Measurements from ENCODE around the gene PRKCG.

PRKCG gene

DNA sequence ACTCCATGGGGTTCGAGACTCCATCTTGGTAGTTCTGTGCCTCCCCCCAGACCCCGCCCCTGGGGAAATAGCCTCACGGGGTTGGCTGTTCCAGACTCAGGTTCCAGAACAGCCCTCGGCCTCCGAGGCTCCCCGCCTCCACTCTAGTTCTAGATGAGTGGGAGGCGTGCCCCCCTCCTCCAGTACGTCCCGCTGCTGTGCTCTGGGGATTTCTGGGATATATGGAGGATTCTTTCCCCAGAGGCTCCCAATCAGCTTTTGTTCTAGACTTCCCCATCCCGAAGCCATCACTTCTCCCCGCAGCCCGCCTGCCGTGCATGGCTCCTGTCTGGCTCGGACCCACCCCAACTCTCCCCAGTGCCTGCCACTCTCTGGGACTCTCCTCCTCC lies 25.2 kb downstream of the PRKCG start:
- H3K27me3 ChIP-seq = peaks cover 87% of the 10 kb centered on the region
- H3K36me3 ChIP-seq = no peaks in the 10 kb centered on the region
- no peak overlapping the region for H3K27ac ChIP-seq
- H3K4me2 ChIP-seq = no peak overlapping the region; the same call in 1 of the 2 replicates
- no peak for TF ChIP-seq Cebpa-rat (IDR thresholded peaks at IDR 0.05)
- H3K4me1 ChIP-seq = peaks cover 10% of the 10 kb centered on the region; the same call in 1 of the 2 replicates
- H3K9ac ChIP-seq = no peak overlapping the region
- no peak overlapping the region for H3K4me3 ChIP-seq
- peaks cover 50% of the 10 kb centered on the region for H4K20me1 ChIP-seq
- no peaks in the 10 kb centered on the region for H3K9me3 ChIP-seq

GRCh38 chr19:53907690-53908089 lies 25.7 kb downstream of the PRKCG start:
- Histone ChIP-seq H4K20me1 (peaks cover 45% of the 10 kb centered on the region), H3K9ac (no peak overlapping the region), H3K27me3 (peaks cover 92% of the 10 kb centered on the region), H3K36me3 (no peaks in the 10 kb centered on the region), H3K9me3 (no peaks in the 10 kb centered on the region), H3K4me3 (no peak overlapping the region), H3K4me1 (peaks cover 10% of the 10 kb centered on the region; the same call in 1 of the 2 replicates), H3K27ac (no peak overlapping the region), H3K4me2 (0 out of 2 replicates have a peak overlapping the region, but pooled peaks have one; percentile 12)
- no peak for TF ChIP-seq Cebpa-rat (IDR thresholded peaks at IDR 0.05)

DNA sequence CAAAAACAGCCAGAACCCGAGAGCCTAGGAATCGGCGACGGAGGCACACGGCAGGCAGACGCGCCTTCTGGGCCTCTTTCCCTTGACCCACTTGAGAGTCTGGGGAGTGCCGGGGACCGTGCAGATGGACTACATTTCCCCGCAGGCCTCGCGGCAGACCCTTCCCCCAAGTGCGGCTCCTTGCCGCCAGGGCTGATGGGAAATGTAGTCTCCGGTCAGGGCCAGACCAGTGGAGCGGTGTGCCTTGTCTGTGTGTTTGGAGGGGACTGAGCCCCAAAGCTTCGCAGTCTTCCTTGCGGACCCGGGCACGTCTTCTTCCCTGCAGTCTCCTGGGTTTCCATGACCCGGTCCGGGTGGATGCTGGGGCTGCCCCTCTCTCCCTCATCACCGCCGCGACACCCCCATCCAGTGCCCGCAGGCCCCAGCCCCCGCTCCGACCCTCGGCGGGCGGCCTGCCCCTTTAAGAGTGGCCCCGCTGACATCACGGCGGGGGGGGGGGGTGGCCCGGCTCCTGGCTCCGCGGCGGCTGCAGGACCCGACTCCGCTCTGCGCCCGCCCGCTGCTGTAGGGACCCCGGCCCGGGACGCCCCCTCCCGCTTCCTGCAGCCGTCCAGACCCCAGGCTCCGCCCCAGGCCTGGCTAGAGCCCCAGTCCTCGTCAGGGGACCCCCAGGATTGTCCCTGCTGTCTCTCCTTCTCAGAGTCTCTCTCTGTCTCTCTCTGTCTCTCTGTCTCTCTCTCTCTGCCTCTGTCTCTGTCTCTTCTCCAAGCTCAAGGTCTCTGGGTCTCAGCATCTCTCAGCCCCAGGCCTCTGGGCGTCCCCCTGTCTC lies 26.3 kb downstream of the PRKCG start:
- H3K27me3 ChIP-seq = peaks cover 95% of the 10 kb centered on the region
- H3K4me3 ChIP-seq = no peak overlapping the region

DNA sequence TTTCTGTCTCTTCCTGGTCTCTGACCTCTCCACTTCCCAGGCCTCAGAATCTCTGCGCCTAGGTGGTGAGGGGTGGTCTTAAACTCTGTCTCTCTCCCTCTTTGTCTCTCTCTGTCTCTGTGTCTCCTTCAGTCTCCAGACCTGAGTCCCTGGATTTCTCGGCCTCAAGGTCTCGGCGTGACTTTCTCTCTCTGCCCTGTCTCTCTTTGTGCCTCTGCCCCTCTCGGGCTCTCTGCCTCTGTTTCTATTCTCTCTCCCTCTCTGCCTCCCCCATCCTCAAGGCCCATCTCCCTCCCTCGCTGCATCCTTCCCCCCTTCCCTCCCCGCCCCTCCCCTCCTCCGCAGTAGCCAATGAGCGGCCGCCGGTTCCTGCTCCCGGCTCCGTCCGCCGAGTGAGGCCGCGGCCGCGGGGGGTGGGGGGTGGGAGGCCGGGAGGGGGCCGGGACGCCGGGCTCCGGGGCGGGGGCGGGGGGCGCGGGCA lies 27.0 kb downstream of the PRKCG start, which contains the start of gene CACNG7:
Gene CACNG7 (plus strand): TSS at position 344 of the 481 bp plus-strand sequence. CDS start 3,554 bp downstream, outside the sequence.
- Histone ChIP-seq H3K4me2 (0 out of 2 replicates have a peak within 1 kb of the TSS, but pooled peaks have one; percentile 12), H3K36me3 (no peaks in the 10 kb centered on the region), H3K27ac (no peak within 1 kb of the TSS), H3K9ac (no peak within 1 kb of the TSS), H3K9me3 (no peaks in the 10 kb centered on the region), H3K4me3 (no peak within 1 kb of the TSS), H3K27me3 (peaks cover 95% of the 10 kb centered on the region), H4K20me1 (peaks cover 35% of the 10 kb centered on the region), H3K4me1 (peaks cover 10% of the 10 kb centered on the region; the same call in 1 of the 2 replicates)
- no peak for TF ChIP-seq Cebpa-rat (IDR thresholded peaks at IDR 0.05)

More for the DNA sequence above, 26.3 kb downstream of the PRKCG start:
- Histone ChIP-seq H3K36me3 (no peaks in the 10 kb centered on the region), H3K9ac (no peak overlapping the region), H3K9me3 (no peaks in the 10 kb centered on the region), H3K4me1 (peaks cover 10% of the 10 kb centered on the region; the same call in 1 of the 2 replicates), H4K20me1 (peaks cover 38% of the 10 kb centered on the region), H3K4me2 (0 out of 2 replicates have a peak overlapping the region, but pooled peaks have one; percentile 12), H3K27ac (no peak overlapping the region)
- TF ChIP-seq Cebpa-rat (IDR thresholded peaks at IDR 0.05) = no peak

DNA sequence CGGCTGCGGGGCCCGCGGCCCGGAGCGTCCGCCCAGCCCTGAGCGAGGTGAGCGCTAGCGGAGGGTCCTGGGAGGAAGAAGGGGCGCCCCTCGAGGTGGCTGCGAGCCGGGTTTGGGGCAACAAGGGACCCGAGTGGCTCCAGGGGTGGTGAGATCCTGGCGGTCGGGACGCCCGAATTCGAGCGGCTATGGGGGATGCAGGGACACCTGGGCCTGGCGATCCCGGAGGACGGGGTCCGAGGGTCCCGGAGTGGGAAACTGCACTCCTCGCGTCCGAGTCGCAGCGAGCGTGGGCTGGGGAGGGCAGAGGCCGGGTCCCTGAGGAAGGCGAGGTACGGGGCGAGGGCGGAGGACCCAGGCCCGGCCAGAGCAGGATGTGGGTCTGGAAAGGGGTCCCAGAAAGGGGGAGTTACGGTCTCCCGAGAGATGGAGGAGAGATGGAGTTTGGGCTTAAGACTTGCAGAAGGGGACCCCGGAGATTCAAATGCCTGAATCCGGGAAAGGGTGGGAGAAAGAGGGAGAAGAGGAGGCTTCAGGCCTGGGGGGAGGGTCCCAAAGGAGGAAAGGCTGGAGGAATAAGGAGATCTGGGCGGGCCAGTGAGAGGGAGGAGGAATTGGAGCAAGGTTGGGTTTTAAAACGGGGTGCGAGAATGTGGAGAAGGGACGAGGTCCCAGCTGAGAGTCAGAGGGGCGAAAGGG lies 27.6 kb downstream of the PRKCG start:
- H3K4me1 ChIP-seq = peaks cover 10% of the 10 kb centered on the region; the same call in 1 of the 2 replicates
- no peak for TF ChIP-seq Cebpa-rat (IDR thresholded peaks at IDR 0.05)
- no peak overlapping the region for H3K4me2 ChIP-seq
- H3K9me3 ChIP-seq = no peaks in the 10 kb centered on the region
- no peaks in the 10 kb centered on the region for H3K36me3 ChIP-seq
- peaks cover 89% of the 10 kb centered on the region for H3K27me3 ChIP-seq
- H3K9ac ChIP-seq = no peak overlapping the region
- peaks cover 29% of the 10 kb centered on the region for H4K20me1 ChIP-seq
- H3K4me3 ChIP-seq = no peak overlapping the region
- H3K27ac ChIP-seq = no peak overlapping the region

- Histone ChIP-seq H3K27ac (no peak overlapping the region), H3K9me3 (no peaks in the 10 kb centered on the region), H3K27me3 (peaks cover 84% of the 10 kb centered on the region), H4K20me1 (peaks cover 25% of the 10 kb centered on the region), H3K4me2 (no peak overlapping the region), H3K9ac (no peak overlapping the region), H3K4me1 (peaks cover 10% of the 10 kb centered on the region; the same call in 1 of the 2 replicates), H3K4me3 (no peak overlapping the region), H3K36me3 (no peaks in the 10 kb centered on the region)
- TF ChIP-seq Cebpa-rat (IDR thresholded peaks at IDR 0.05) = no peak
Observed at GRCh38 chr19:53910170-53910518, 28.1 kb downstream of the PRKCG start.

DNA sequence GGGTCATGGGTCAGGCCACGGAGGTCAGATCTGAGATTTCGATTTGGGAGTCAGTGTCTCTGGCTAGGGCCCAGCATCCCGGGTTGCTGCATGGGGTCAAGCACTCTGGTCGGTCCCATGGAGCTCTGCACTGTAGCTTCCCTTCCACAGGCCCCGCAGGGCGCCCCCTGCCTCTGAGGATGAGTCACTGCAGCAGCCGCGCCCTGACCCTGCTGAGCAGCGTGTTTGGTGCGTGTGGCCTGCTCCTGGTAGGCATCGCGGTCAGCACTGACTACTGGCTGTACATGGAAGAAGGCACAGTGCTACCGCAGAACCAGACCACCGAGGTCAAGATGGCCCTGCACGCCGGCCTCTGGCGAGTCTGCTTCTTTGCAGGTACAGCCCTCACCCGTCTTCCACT lies 30.7 kb downstream of the PRKCG start:
- H3K4me1 ChIP-seq = peaks cover 10% of the 10 kb centered on the region; the same call in 1 of the 2 replicates
- no peak overlapping the region for H3K4me3 ChIP-seq
- no peak overlapping the region for H3K9ac ChIP-seq
- no peaks in the 10 kb centered on the region for H3K9me3 ChIP-seq
- no peak overlapping the region for H3K27ac ChIP-seq
- peaks cover 11% of the 10 kb centered on the region for H4K20me1 ChIP-seq
- peaks cover 61% of the 10 kb centered on the region for H3K27me3 ChIP-seq
- TF ChIP-seq Cebpa-rat (IDR thresholded peaks at IDR 0.05) = no peak
- no peaks in the 10 kb centered on the region for H3K36me3 ChIP-seq
- no peak overlapping the region for H3K4me2 ChIP-seq

DNA sequence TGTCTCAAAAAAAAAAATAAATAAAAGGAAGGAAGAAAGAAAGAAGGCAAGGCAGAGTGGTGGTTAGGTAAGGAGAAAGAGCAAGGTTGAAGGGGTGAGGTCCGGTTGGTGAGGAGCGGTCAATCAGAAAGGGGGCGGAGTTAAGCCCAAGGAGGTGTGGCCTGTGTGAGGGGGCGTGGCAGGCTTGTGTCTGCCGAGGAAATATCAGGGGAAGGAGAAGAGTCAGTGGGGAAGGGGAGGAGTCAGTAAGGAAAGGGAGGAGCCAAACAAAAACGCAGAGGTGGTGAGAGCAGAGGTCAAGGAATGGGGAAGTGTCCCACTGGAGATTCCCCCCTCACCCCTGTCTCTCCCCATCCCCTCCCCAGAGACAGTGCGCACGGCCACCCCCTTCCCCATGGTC lies 33.0 kb downstream of the PRKCG start:
- TF ChIP-seq Cebpa-rat (IDR thresholded peaks at IDR 0.05) = no peak
- Histone ChIP-seq H4K20me1 (no peaks in the 10 kb centered on the region; the same call in 1 of the 2 replicates), H3K4me1 (no peaks in the 10 kb centered on the region), H3K4me3 (no peak overlapping the region), H3K9ac (no peak overlapping the region), H3K9me3 (no peaks in the 10 kb centered on the region), H3K4me2 (no peak overlapping the region), H3K36me3 (no peaks in the 10 kb centered on the region), H3K27ac (no peak overlapping the region), H3K27me3 (peaks cover 39% of the 10 kb centered on the region)

DNA sequence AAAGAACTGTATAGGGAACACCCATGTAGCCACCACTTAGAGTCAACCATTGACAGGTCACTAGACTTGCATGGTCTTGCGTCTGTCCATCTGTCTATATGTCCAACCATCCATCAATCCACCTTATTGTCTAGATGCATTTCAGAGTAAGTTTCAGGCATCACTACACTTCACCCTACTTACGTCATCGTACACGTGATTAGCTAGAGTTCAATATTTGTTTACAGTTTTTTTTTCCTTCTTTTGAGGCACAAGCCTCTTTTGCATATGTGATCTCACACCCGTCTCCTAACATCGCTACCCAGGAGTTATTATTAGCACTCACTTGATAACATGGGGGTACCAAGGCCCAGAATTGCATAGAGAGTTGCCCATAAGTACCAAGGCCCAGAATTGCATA lies 34.0 kb downstream of the PRKCG start:
- peaks cover 28% of the 10 kb centered on the region for H3K27me3 ChIP-seq
- no peak for TF ChIP-seq Cebpa-rat (IDR thresholded peaks at IDR 0.05)
- no peak overlapping the region for H3K4me2 ChIP-seq
- no peak overlapping the region for H3K9ac ChIP-seq
- H3K4me3 ChIP-seq = no peak overlapping the region
- H3K27ac ChIP-seq = no peak overlapping the region
- H4K20me1 ChIP-seq = no peaks in the 10 kb centered on the region; the same call in 1 of the 2 replicates
- H3K4me1 ChIP-seq = no peaks in the 10 kb centered on the region
- H3K9me3 ChIP-seq = no peaks in the 10 kb centered on the region
- no peaks in the 10 kb centered on the region for H3K36me3 ChIP-seq

All from BLaER1 (cell line).